Measurements from ENCODE around the gene MAOA.

Gene MAOA

DNA sequence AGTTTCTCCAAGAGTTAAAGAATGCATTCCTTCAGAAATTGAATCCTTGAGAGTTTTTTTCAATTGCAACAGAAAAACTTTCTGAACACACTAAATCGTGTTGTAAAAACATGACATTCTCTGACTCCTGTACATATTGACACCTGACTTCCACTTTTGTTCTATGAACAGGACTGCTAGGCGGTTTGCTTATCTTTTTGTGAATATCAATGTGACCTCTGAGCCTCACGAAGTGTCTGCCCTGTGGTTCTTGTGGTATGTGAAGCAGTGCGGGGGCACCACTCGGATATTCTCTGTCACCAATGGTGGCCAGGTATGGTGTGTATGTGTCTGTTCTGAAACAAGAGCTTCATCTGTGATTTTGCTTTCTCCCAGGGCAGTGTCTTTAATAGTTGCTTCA is 71.9 kb downstream of the MAOA start:
- no peak overlapping the region for H3K4me3 ChIP-seq (ENCODE audit: low read depth, low read length)
- TF ChIP-seq, protein P1, sequence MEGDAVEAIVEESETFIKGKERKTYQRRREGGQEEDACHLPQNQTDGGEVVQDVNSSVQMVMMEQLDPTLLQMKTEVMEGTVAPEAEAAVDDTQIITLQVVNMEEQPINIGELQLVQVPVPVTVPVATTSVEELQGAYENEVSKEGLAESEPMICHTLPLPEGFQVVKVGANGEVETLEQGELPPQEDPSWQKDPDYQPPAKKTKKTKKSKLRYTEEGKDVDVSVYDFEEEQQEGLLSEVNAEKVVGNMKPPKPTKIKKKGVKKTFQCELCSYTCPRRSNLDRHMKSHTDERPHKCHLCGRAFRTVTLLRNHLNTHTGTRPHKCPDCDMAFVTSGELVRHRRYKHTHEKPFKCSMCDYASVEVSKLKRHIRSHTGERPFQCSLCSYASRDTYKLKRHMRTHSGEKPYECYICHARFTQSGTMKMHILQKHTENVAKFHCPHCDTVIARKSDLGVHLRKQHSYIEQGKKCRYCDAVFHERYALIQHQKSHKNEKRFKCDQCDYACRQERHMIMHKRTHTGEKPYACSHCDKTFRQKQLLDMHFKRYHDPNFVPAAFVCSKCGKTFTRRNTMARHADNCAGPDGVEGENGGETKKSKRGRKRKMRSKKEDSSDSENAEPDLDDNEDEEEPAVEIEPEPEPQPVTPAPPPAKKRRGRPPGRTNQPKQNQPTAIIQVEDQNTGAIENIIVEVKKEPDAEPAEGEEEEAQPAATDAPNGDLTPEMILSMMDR (IDR thresholded peaks at IDR 0.05; ENCODE audit: borderline replicate concordance, insufficient read depth, low read depth, low read length): no peak

DNA sequence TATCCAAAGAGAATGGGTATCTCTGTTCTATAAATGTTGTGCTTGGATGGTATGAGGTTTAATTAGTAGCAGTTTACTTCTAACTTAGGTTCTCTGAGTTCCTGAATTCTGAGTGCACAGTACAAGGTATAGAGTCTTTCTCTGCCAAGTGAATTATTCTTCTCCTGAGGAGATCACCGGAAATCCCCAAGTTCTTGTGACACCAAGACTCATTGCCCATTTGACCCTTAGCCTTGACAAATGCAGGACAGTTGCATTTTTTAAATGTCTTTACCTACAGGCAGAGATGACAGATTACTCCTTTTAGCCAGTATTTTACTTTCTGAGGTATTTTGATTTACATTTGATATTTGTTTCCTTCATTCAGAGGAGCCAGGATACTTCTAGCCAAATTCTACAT is 72.9 kb downstream of the MAOA start:
- TF ChIP-seq, protein P1 (IDR thresholded peaks at IDR 0.05; ENCODE audit: borderline replicate concordance, insufficient read depth, low read depth, low read length): no peak

DNA sequence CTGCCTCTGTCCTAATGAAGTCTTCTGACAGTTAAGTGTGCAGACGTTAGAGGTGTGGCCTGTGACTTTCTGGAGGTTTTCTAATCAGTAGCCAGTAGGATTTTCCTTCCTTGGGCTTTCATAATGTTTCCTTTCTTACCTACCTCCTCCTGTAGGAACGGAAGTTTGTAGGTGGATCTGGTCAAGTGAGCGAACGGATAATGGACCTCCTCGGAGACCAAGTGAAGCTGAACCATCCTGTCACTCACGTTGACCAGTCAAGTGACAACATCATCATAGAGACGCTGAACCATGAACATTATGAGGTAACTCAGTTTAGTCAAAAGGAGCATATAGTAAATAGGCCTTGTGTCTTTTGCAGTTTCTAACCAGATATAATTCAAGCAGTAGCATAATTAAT is 75.0 kb downstream of the MAOA start:
- TF ChIP-seq, protein P1 (IDR thresholded peaks at IDR 0.05; ENCODE audit: borderline replicate concordance, insufficient read depth, low read depth, low read length): no peak
- H3K4me3 ChIP-seq (ENCODE audit: low read depth, low read length): no peak overlapping the region

More for the DNA sequence above, 72.9 kb downstream of the MAOA start:
- no peak overlapping the region for H3K4me3 ChIP-seq (ENCODE audit: low read depth, low read length)

DNA sequence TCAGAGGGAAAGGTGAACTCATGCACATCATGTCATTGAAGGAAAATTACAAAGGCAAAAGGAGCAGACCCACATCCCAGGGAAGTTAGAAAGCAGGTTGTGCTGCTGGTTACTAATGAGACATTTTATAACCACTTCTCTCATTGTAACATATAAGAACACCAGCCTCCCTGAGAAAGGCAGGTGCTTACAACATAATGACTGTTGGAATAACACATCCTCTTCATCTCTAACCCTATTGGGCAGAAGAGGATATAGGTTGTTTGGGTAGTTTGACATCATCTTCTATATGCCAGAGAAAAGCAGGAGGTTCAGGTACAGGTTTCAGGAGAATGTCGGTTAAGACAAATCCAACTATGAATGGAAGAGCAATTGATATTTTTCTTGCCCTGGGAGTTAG is 77.6 kb downstream of the MAOA start:
- TF ChIP-seq, protein P1 (IDR thresholded peaks at IDR 0.05; ENCODE audit: borderline replicate concordance, insufficient read depth, low read depth, low read length): no peak
- H3K4me3 ChIP-seq (ENCODE audit: low read depth, low read length): no peak overlapping the region

DNA sequence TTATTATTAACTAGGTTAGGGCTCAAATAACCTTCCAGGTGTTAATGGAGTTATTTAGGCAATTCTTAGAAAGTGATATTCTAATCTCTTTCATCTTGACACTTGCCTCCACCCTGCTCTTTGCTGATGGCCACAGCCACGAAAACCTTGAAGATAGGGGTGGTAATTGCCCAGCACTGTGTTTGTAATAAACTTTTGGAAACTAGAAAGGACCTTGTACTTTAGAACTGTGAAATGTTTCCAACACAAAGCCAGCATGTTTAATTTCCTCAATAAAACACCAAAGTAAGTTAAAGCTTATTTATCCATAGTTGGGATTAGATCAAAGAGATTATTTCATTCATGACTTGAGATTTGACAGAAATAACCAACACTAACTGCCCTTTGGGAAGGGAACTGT is 78.3 kb downstream of the MAOA start:
- TF ChIP-seq, protein P1 (IDR thresholded peaks at IDR 0.05; ENCODE audit: borderline replicate concordance, insufficient read depth, low read depth, low read length): no peak
- H3K4me3 ChIP-seq (ENCODE audit: low read depth, low read length): no peak overlapping the region

DNA sequence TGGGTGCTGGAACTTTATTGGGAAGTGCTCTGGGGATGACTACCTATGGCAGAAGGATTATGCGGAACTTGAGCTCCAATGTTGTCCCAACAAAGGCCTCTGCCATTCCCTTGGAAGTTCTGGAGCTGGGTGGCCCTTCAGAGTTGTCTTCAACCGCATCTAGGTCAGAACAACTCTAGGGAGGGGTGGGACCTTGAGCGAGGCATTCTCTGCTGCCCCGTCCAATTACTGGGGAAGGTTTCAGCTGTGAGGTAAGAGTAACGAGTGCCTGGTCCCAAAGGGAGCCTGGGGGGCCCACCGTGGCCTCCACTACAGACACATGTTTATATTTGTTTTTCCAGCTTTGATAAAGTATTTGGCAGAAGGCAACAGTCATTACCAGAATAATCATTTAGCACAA is 79.4 kb downstream of the MAOA start:
- TF ChIP-seq, protein P1 (IDR thresholded peaks at IDR 0.05; ENCODE audit: borderline replicate concordance, insufficient read depth, low read depth, low read length): no peak
- H3K4me3 ChIP-seq (ENCODE audit: low read depth, low read length): no peak overlapping the region

DNA sequence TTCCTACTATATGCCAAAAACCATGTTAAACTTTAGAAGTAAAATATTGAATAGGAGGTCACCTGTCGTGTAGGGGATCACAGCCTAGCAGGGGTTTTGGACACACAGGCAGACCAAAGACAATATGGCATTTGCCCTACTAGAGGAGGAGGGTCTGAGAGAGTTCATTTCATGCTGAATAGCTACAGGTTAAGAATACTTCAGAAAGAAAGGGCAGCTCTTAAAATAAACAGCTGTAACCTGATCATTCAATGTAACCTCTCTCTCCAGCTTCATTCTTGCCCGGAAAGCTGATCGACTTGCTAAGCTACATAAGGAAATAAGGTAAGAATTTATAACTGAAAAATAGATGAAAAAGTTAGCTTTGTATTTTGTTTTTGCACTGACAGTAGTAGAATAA is 79.9 kb downstream of the MAOA start:
- no peak overlapping the region for H3K4me3 ChIP-seq (ENCODE audit: low read depth, low read length)
- TF ChIP-seq, protein P1 (IDR thresholded peaks at IDR 0.05; ENCODE audit: borderline replicate concordance, insufficient read depth, low read depth, low read length): no peak
